HG03108 (cell line): Measurements from ENCODE around the gene CPED1.

Experiments
- ATAC-seq: cut with Tn5 transposase; IDR thresholded peaks from one replicate; pipeline ENCODE4 v1.9.1; 2021; ENCODE audit warnings: moderate library complexity; ENCODE audit not compliant: unreplicated experiment

The CPED1 gene

DNA sequence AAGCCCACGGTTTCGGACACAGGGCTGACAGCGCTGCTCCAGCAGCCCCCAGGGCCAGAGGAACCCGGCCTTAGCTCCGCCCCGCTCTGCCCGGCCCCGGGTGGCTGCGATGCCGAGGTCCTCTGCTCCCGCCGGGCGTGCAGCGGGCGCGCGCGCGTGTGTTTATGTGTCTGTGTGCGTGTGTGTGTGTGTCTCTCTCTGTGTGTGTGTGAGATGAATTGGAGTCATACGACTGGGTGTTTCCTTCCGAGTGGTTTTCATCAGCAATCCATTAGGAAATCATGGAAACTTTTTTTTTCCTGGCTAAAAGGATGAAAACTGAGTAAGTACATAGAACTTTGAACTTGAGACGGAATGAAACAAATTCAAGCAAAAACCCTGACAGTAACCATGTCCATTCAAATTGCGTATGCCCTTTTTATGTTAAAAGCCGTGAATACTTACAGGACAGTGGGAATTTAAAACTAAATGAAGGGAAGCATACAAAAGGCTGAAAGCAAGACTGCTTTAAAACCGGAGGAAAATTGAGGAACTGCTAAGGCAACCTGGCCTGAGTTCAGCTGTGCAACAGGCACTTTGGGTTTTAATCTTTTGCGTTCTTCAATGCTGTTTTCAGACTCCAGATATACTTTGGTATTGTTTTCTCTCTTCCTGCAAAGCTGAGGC lies at the start of gene CPED1:
CPED1 (plus strand) TSS at position 121 of the 666 bp plus-strand sequence. CDS start 911 bp downstream, outside the sequence.
- peak; percentile 34 for ATAC-seq

- ATAC-seq, result no peak
Observed at GRCh38 chr7:120939345-120939744, 49.2 kb upstream of the CPED1 start.

DNA sequence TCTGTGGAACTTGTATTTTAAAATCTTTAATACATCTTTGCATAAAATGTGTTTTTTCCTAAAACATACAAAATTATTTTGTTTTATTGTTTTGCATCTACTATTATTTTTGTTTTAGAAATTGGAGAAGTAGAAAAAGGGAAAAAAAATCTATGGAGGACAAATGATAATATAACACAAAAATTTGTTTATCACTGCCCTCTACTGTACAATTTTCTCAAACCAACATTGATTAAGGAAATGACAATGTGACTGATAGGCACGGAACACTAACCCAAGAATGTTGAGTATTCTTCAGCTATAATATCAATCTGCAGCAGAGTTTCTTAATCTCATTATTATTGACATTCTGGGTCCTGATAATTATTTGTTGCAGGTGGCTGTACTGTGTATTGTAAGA lies 47.4 kb upstream of the CPED1 start:
- no peak for ATAC-seq

- no peak for ATAC-seq
Observed at GRCh38 chr7:120941856-120942255, 46.7 kb upstream of the CPED1 start.

GRCh38 chr7:120942861-120943260 lies 45.6 kb upstream of the CPED1 start:
- ATAC-seq, result no peak

DNA sequence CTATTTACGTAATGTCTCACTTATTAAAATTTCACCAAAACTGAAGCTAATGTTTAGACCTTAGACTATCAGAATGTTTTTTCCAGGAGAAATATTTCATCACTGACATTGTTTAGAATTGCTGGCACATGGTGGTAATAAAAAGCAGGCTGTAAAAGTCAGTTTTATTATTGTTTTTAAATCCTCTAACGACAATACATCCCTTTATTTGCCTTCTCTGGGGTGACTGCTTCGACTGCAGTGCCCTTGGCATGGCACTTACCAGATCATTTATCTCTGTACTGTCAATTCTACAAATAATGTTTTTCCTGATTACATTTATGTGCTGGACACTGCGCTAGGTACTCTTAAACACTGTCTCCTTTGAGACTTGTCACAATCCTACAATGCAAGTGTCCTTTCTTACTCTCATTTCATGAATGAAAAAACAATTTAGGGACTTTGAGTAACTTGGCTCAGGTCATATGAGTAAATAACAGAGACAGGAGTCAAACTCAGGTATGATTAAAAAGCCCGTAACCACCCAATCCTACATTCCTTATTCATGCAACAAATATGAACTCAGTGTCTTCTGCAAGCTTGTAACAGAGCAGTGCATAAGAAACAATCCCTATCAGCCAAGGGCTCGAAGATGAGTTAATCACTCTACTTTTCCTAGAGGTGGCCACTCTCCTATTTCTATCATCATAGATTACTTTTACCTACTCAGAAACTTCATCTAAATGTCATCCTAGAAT lies 43.5 kb upstream of the CPED1 start:
- ATAC-seq, result no peak

GRCh38 chr7:120947980-120948379 lies 40.5 kb upstream of the CPED1 start:
- ATAC-seq, result no peak

DNA sequence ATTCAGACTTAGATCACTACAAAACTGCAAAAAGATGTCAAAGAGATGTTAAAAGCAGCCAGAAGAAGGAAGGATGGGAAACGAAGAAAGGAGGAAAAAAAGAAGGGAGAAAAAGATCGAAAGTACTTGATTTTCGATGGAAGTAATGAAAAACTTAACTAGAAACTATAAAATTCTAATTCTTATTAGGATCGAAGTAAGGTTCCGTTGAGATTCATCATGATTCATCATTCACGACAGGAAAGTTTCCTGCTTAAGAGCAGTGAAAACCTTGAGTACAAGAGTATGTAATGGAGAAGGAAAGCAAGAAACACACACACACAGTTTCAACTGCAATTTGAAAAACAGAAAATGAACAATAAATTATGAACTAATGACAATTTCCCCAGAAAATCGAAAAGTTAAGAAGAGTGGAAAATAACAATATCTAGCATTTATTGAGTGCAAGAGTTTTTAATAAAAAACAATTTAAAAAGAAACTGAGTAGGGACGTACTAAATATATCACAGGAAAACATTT lies 39.1 kb upstream of the CPED1 start:
- no peak for ATAC-seq

GRCh38 chr7:120949998-120950538 lies 38.4 kb upstream of the CPED1 start:
- no peak for ATAC-seq

- peak; percentile 95 for ATAC-seq
Observed at GRCh38 chr7:120950539-120951308, 37.8 kb upstream of the CPED1 start, which contains the start of gene ING3. ING3 (plus strand) TSS chr7:120950777; CDS start chr7:120950897, 120 bp downstream.

DNA sequence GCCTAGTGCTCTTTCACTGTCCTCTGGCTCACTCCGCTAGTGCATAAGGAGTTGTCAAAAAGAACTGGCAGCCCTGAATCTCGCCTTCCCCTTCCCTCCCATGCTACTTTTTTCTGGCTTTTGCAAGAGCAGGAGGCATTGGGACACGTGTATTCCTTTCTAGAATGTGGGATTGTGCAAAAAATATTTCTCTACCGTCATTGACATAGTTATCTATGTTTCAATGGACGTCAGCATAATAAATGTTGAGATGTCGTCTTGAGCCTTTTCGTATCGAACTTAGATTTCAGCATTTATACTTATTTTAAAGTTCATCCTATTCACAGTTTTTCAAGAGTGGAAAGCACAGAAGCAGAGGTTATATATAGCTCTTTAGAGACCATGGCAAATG lies 37.2 kb upstream of the CPED1 start:
- ATAC-seq, result no peak

- no peak for ATAC-seq
Observed at GRCh38 chr7:120951826-120952225, 36.7 kb upstream of the CPED1 start.

GRCh38 chr7:120955577-120956149 lies 32.8 kb upstream of the CPED1 start:
- ATAC-seq, result peak; percentile 44

GRCh38 chr7:120959929-120960484 lies 28.5 kb upstream of the CPED1 start:
- no peak for ATAC-seq

DNA sequence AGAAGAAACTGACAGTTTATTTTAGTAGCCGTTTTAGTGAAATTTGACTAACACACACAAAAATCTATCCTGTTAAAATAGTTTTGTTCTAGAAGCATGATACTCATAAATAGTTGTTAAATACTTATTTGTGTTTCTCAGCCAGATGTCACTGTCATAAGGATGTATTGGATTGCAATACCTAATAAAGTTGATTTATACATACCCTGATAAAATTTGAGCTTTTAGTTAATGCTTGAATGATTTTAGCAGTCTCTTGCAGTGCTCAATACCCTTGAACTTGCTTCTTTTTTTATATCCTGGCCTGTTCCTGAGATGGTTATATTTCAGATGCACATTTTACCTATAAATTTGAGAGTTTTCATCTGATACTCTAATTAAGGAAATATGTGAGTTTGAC lies 27.8 kb upstream of the CPED1 start:
- ATAC-seq, result no peak

GRCh38 chr7:120961638-120962173 lies 26.8 kb upstream of the CPED1 start:
- ATAC-seq, result no peak

DNA sequence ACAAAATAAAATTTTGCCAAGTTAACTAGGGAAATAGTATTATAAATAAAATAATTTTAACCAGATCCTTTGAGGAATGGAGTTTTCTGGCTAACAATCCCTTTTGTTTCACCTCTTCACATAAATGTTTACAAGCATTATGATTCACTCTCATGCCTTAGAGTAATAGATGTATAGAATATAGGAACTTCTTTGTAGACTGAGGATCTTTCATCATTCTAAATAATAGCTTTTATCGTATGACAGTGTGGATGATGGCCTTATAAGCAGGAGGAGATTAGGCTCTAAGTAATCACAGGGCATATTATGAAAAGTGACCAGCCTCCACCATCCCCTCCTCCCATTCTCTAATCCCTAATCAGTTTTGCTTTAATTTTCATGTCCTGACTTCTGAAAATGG lies 24.4 kb upstream of the CPED1 start:
- no peak for ATAC-seq

DNA sequence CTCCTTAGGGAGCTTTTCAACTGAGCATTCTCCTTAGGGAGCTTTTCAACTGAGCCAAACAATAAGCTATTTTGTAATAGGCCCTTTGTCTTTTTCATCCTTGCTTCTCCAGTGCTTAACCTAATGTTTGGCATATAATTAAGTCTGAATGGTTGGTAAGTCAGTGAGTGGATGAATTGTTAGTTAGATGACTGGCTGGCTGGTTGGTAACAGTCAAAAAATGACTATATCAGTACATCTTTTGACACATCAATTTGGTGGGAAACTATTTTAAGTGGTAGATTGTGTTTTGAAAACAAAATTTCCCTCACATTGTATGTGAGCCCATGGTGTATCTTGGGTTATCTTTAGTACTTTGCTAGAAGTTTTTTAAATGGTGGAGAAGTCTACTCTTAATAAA lies 21.6 kb upstream of the CPED1 start:
- no peak for ATAC-seq

GRCh38 chr7:120973849-120974248 lies 14.7 kb upstream of the CPED1 start:
- ATAC-seq, result no peak

- ATAC-seq, result no peak
Observed at GRCh38 chr7:120979765-120980499, 8.6 kb upstream of the CPED1 start.
